ENCODE data around the gene MRPL18. TPM values are rescaled to one million over a fixed set of nuclear protein-coding genes. Genes with fewer than 3 reads are reported as not detected.

The MRPL18 gene
- total and polyA plus RNA-seq, 9 of the 15 experiments (the other 6 are each of a cell fraction or from before 2014, with no cell fraction given): 149 to 456 (median 196) TPM

DNA sequence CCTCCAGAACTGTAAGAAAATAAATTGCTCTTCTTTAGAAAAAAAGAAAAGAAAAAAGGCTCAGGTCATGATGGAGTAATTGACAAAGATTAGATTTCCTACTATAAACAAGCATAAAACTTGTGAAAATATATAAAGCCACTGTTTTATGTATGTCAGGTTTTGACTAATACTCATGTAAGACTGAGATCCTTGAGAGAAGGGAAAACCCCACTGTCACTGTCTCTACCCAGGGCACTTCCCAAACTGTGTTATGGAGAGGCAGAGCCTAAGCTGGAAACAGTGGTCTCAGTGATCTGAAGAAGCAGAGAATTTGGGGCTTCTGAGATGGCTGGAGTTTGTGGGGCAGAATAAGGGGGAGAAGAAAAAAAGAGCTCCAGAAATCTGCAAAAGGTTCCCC is 20.8 kb upstream of the MRPL18 start:
- no peaks in the 10 kb centered on the region for H3K9me3 ChIP-seq (replicated peaks; ENCODE audit: control insufficient read depth, insufficient read depth, low read depth, low read length)
- no peak overlapping the region for H3K27ac ChIP-seq (ENCODE audit: extremely low read depth, low read depth, low read length)
- ATAC-seq (no peak), FAIRE-seq (no peak), DNase-seq (ENCODE audit: extremely low read depth in 1 of 4, low spot score in 3 of 4) (no peak)
- no peak overlapping the region for H3K4me3 ChIP-seq
- no peaks in the 10 kb centered on the region for H3K9me1 ChIP-seq (ENCODE audit: control insufficient read depth, insufficient read depth, low read length)
- H3K36me3 ChIP-seq (ENCODE audit: control insufficient read depth, insufficient read depth, low read length): peaks cover 94% of the 10 kb centered on the region
- no peak overlapping the region for H3K9ac ChIP-seq (ENCODE audit: insufficient read depth in 1 of 2, low read depth in 2 of 2, low read length in 2 of 2)
- H3K4me2 ChIP-seq (ENCODE audit: insufficient read depth, low read length): no peak overlapping the region
- TF ChIP-seq FOXJ2 (tag; IDR thresholded peaks at IDR 0.05) (no peak), YBX1 (IDR thresholded peaks at IDR 0.05) (no peak), ZNF184 (CRISPR knock-in tag; IDR thresholded peaks at IDR 0.05) (no peak)
- intact Hi-C loops (cut with micrococcal nuclease) (no loop called here), in situ Hi-C loops (cut with MboI) (no loop called here)
- POLR2A ChIA-PET: interaction anchor here (0.5 to 2.2 kb wide), 7 partner anchors 8 to 1718 kb away, joined by 3 to 11 read pairs (median 4); partner anchors contain the start of genes ACAT2, MRPL18 and TCP1
- H3K27me3 ChIP-seq (ENCODE audit: control insufficient read depth in 2 of 2, insufficient read depth in 2 of 2, low read length in 2 of 2): no peaks in the 10 kb centered on the region
- H3K4me1 ChIP-seq (replicated peaks in 1 of 2; ENCODE audit: control insufficient read depth in 2 of 2, insufficient read depth in 2 of 2, low read length in 2 of 2): no peaks in the 10 kb centered on the region
- no peak overlapping the region for H2AFZ ChIP-seq (ENCODE audit: low read depth, low read length)
- BruUV-seq (replicated peaks): no TSS peak
- peaks cover 3% of the 10 kb centered on the region; the same call in 1 of the 3 replicates for H3K79me2 ChIP-seq (ENCODE audit: control insufficient read depth, insufficient read depth, low read length)
- CTCF ChIA-PET (ENCODE audit: low intra/inter-chr PET ratio): no interaction called here
- H4K20me1 ChIP-seq (replicated peaks; ENCODE audit: control insufficient read depth, insufficient read depth, low read length): no peaks in the 10 kb centered on the region

DNA sequence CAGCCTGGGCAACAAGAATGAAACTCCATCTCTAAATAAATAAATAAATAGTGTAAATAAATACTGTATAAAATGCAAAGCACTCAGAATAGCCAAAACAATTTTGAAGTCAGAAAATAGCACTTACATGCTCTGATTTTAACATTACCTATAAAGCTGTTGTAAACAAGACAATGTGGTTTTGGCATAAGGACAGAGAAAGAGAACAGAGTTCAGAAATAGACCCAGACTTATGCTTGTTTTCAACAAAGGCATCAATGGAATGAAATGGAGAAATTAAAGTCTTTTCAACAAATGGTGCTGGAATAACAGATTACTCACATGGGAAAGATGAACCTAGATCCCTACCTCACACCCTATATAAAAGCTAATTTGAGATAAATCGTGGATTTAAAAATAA is 18.1 kb upstream of the MRPL18 start:
- Histone ChIP-seq H2AFZ (ENCODE audit: low read depth, low read length) (no peak overlapping the region), H3K9ac (ENCODE audit: insufficient read depth in 1 of 2, low read depth in 2 of 2, low read length in 2 of 2) (no peak overlapping the region), H3K9me1 (ENCODE audit: control insufficient read depth, insufficient read depth, low read length) (no peaks in the 10 kb centered on the region), H3K27ac (ENCODE audit: extremely low read depth, low read depth, low read length) (no peak overlapping the region), H3K4me1 (replicated peaks in 1 of 2; ENCODE audit: control insufficient read depth in 2 of 2, insufficient read depth in 2 of 2, low read length in 2 of 2) (no peaks in the 10 kb centered on the region), H3K4me3 (no peak overlapping the region), H3K9me3 (replicated peaks; ENCODE audit: control insufficient read depth, insufficient read depth, low read depth, low read length) (no peaks in the 10 kb centered on the region), H3K79me2 (ENCODE audit: control insufficient read depth, insufficient read depth, low read length) (no peaks in the 10 kb centered on the region), H3K27me3 (ENCODE audit: control insufficient read depth in 2 of 2, insufficient read depth in 2 of 2, low read length in 2 of 2) (no peaks in the 10 kb centered on the region), H4K20me1 (replicated peaks; ENCODE audit: control insufficient read depth, insufficient read depth, low read length) (no peaks in the 10 kb centered on the region), H3K4me2 (ENCODE audit: insufficient read depth, low read length) (no peak overlapping the region), H3K36me3 (ENCODE audit: control insufficient read depth, insufficient read depth, low read length) (peaks cover 94% of the 10 kb centered on the region)
- no peak for DNase-seq (ENCODE audit: extremely low read depth in 1 of 4, low spot score in 3 of 4)
- ATAC-seq: no peak
- in situ Hi-C loops (cut with MboI) (no loop called here), intact Hi-C loops (cut with micrococcal nuclease) (no loop called here)
- FAIRE-seq: no peak
- no TSS peak for BruUV-seq (replicated peaks)
- ChIA-PET CTCF (ENCODE audit: low intra/inter-chr PET ratio) (no interaction called here), POLR2A (interaction anchor here (1.1 to 3.2 kb wide), 6 partner anchors 8 to 45 kb away, joined by 3 to 15 read pairs (median 6); partner anchors contain the start of genes ACAT2, MRPL18, TCP1 and WTAP)
- 95% methylated on average over 1 of the region's 1 CpG for WGBS (ENCODE audit: insufficient coverage, low coverage, missing lambda C conversion rate)
- TF ChIP-seq SRSF3 (IDR thresholded peaks at IDR 0.05; ENCODE audit: insufficient read depth, low read length) (no peak), NFXL1 (CRISPR knock-in tag; IDR thresholded peaks at IDR 0.05) (no peak), NFATC3 (IDR thresholded peaks at IDR 0.05) (no peak), MCM5 (IDR thresholded peaks at IDR 0.05; ENCODE audit: low read depth) (no peak), JUN (IDR thresholded peaks at IDR 0.05; ENCODE audit: borderline replicate concordance, low read depth, low read length) (no peak), JUN (CRISPR knock-in tag; IDR thresholded peaks at IDR 0.05; ENCODE audit: borderline replicate concordance) (no peak), ZNF217 (CRISPR knock-in tag; IDR thresholded peaks at IDR 0.05) (no peak), SIN3A (IDR thresholded peaks at IDR 0.05; ENCODE audit: borderline replicate concordance in 2 of 2, control insufficient read depth in 1 of 2, low read depth in 2 of 2, low read length in 2 of 2) (no peak)
- TF ChIP-seq, protein P1, sequence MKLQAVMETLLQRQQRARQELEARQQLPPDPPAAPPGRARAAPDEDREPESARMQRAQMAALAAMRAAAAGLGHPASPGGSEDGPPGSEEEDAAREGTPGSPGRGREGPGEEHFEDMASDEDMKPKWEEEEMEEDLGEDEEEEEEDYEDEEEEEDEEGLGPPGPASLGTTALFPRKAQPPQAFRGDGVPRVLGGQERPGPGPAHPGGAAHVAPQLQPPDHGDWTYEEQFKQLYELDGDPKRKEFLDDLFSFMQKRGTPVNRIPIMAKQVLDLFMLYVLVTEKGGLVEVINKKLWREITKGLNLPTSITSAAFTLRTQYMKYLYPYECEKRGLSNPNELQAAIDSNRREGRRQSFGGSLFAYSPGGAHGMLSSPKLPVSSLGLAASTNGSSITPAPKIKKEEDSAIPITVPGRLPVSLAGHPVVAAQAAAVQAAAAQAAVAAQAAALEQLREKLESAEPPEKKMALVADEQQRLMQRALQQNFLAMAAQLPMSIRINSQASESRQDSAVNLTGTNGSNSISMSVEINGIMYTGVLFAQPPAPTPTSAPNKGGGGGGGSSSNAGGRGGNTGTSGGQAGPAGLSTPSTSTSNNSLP (IDR thresholded peaks at IDR 0.05; ENCODE audit: borderline replicate concordance, low read depth, low read length): no peak
- TF ChIP-seq, protein P2, sequence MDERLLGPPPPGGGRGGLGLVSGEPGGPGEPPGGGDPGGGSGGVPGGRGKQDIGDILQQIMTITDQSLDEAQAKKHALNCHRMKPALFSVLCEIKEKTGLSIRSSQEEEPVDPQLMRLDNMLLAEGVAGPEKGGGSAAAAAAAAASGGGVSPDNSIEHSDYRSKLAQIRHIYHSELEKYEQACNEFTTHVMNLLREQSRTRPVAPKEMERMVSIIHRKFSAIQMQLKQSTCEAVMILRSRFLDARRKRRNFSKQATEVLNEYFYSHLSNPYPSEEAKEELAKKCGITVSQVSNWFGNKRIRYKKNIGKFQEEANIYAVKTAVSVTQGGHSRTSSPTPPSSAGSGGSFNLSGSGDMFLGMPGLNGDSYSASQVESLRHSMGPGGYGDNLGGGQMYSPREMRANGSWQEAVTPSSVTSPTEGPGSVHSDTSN (CRISPR knock-in tag; IDR thresholded peaks at IDR 0.05; ENCODE audit: low read depth): no peak
- TF ChIP-seq, protein P2 (tag; conservative IDR thresholded peaks at IDR 0.05; ENCODE audit: low read depth): no peak

Data from K562 (cell line).